LNCaP clone FGC (cell line): Measurements from ENCODE around the gene UBR4.

Experiments used
- DNase-seq: peaks from one replicate; pipeline ENCODE4 v3.0.0-alpha.2; 2011; ENCODE audit warnings: low read depth
- H3K4me3 ChIP-seq: 2 replicates; pipeline ENCODE4 v1.5.1; 2011; ENCODE audit warnings: mild to moderate bottlenecking, low read depth, low read length, control low read depth
- CTCF ChIP-seq: IDR thresholded peaks from 2 replicates; pipeline ENCODE4 v1.5.1; 2012; ENCODE audit warnings: mild to moderate bottlenecking; ENCODE audit not compliant: control insufficient read depth, insufficient read depth; ENCODE audit errors: extremely low read depth

The UBR4 gene

GRCh38 chr1:19229828-19230325 lies 19.8 kb upstream of the UBR4 start:
- DNase-seq, result no peak
- TF ChIP-seq CTCF, result no peak
- H3K4me3 ChIP-seq, result no peak overlapping the region

- no peak for TF ChIP-seq CTCF
- H3K4me3 ChIP-seq, result no peak overlapping the region
- no peak for DNase-seq
These were observed 19.2 kb upstream of the UBR4 start for GRCh38 chr1:19229229-19229628.

GRCh38 chr1:19222979-19223824 lies 13.1 kb upstream of the UBR4 start:
- DNase-seq, result no peak
- no peak for TF ChIP-seq CTCF
- H3K4me3 ChIP-seq, result no peak overlapping the region

- no peak for DNase-seq
- no peak overlapping the region for H3K4me3 ChIP-seq
- no peak for TF ChIP-seq CTCF
These were observed 12.5 kb upstream of the UBR4 start for GRCh38 chr1:19222573-19222972.

- DNase-seq, result no peak
- no peak for TF ChIP-seq CTCF
- H3K4me3 ChIP-seq, result no peak overlapping the region
These were observed 10.9 kb upstream of the UBR4 start for GRCh38 chr1:19220991-19221390.

- TF ChIP-seq CTCF, result no peak
- no peak for DNase-seq
- H3K4me3 ChIP-seq, result no peak overlapping the region
These were observed 10.2 kb upstream of the UBR4 start for GRCh38 chr1:19220080-19220846.
